GM19023 (cell line): Measurements from ENCODE around the gene RYR2.
"Not testable (repeated sequence)": the region's sequence is repeated elsewhere in the genome, so short reads cannot be mapped to it uniquely, and the experiment has no call there.

ENCODE experiments used
- ATAC-seq: cut with Tn5 transposase; IDR thresholded peaks from one replicate; pipeline ENCODE4 v1.9.1; 2021; ENCODE audit warnings: mild to moderate bottlenecking, moderate library complexity; ENCODE audit not compliant: unreplicated experiment

The RYR2 gene

DNA sequence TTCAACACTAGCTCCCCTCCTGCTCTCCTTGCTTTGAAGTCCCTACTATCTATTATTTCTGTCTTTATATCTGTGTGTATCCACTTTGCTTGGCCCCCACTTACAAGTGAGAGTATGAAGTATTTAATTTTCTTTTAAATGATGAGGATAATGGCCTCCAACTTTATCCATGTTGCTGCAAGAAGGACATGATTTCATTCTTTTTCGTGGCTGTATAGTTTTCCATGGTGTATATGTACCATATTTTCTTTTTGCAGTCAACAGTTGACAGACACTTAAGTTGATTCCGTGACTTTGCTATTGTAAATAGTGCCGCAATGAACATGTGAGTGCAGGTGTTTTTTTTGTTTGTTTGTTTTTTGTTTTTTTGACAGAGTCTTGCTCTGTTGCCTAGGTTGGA is 483.1 kb downstream of the RYR2 start:
- ATAC-seq: no peak

DNA sequence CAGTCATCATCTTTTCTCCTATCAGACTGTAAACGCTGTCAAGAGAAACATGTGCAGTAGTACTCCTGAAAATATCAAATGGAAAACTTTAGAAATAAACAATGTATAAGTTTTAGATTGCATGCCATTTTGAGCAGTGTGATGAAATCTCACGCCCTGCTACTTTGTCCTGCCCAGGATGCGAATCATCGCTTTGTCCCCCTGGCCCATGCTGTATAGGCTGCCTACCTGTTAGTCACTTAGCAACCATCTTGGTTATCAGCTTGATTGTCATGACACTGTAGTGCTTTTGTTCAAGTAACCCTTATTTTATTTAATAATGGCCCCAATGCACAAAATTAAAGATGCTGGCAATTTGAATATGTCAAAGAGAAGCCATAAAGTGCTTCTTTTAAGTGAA is 485.8 kb downstream of the RYR2 start:
- no peak for ATAC-seq

DNA sequence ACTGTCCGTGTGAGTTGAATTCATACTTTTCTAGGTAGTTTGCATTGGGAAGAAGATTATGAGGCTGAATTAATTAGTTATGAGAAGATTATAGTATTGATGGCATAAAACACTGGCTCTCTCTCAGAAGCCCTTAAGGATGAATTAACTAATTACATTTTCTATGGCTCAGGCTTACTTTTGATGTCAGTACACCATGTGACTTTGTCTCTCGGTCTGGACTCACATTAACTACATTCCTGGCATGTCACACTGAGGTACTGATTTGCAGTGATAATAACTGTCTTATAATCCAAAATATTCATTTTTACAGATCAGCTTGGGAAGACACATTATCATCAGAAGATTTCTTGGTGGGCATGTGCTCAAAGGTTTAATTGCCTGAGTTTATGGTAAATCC is 486.6 kb downstream of the RYR2 start:
- no peak for ATAC-seq

DNA sequence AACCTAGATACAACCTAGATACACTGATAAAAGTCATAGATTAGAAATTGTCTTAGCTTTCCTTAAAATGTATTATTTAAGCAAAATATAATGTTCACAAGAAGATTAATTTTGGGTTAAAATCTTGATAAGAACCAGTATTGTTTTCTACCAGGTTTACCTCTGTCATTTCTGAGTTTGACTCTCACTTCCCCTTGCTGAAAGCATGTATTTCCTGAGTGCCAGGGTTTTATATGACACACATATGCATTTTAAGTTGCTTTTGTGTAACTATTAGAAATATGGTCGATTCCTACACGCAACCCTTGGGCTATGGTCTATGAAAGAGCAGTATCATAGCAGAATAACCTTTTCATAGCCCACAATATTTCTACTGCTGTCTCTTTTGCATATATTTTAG is 497.1 kb downstream of the RYR2 start:
- ATAC-seq: no peak

DNA sequence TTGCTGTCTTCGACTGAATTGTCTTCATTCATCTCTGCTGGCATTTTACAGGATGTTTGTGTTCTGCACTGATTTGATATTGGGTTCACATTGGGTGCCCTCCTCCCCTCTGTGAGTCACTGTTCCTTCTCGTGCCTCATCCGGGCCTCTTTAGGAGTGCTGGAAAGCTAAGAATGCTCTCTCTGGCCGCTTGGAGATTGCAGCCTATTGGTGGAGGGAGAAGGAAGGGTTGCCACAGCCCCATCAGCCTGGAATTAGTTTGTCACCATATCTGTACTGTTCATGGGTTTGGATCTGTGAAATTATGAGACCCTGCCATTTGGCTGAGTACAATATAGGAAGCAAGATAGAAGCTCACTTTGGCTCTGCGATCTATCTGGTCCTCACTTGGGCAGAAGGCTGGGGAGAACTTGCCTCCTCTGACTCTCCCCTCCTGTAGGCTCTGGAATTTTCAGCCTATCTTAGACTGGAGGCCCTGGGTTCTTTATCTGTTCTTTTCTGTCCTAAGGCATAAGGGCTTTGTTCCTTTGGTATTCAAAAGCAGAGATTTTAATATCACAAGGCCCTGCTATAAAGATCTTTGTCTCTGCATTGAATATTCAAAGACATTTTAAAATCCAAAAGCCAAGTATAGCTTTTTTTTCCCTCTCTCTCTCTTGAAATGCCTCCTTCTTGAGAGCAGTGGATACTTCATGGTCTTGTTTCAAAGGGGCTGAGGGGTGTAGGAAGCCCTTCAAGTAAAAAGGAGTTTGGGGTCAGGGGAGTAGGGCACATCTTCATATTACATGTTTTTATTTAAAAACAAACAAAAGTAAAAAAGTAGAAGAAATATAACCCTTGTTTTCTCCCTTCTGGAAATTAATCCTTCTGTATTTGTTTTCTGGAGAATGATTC is 500.8 kb downstream of the RYR2 start:
- no peak for ATAC-seq

DNA sequence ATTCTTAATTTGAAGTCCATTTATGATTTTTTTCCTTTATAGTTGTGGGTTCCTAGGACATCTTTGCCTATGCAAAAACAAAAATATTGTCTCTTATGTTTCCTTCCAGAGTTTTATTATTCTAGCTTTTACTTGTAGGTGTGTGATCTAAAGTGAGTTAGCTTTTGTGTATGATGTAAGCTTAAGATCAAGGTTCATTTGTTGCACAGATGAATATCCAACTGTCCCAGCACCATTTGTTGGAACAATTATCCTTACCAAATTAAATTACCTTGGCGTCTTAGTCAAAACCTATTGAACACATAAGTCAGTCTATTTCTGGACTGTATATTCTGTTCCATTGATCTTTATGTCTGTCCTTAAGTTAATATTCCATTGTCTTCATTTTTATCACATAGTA is 511.1 kb downstream of the RYR2 start:
- no peak for ATAC-seq

DNA sequence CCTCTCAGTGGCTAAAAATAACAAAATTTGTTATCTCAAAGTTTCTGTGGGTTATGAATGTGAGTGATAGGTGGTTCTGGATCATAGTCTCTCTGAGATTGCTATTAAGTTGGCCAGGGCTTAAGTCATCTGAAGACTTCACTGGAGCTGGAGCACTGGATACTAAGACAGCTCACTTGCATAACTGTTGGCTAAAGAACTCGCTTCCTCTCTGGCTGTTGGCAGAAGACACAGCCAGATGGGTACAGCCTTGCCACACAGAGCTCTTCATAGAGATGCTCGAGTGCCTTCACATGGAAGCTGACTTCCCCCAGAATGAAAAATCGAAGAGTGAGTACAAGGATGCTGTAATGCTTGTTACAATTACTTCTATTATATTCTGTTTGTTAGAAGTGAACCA is 514.9 kb downstream of the RYR2 start:
- ATAC-seq: no peak

DNA sequence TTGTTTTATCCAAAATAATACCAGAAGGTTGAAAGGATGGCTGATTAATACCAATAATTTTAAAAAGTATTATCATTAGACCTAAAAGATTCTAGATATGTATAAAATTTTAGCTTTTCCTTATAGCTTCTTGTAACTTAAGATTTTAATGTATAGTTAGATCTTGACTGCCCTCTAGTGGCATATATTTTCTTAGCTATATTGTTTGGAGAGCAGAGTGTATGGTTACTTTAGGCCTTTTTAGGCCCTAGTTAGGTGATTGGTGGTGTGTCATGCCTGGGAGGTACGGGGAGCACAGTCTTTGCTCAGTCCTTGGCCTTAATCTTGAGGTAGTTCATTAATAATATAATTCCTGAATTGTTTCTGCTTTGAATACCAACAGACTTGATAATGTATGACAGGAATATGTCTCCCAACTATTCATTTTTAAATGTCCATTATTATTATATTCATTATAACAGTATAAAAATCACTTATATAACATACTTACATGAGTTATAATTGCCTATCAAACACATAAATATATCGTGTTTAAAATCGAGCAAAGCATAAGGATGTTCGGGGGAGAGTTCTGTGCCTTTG is 520.3 kb downstream of the RYR2 start:
- ATAC-seq: peak; percentile 65

DNA sequence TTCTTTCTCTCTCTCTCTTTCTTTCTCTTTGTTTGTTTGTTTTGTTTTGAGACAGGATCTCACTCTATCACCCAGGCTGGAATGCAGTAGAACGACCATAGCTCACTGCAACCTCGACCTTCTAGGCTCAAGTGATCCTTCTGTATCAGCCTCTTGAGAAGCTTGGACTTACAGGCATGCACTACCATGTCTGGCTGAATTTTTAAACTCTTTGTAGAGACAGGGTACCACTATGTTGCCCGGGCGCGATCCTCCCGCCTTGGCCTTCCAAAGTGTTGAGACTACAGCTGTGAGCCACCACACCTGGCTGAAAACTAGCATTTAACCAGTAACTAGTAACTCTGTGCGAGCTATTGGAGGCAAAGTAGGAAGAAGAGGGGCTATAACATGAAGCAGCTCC is 523.3 kb downstream of the RYR2 start:
- no peak for ATAC-seq

DNA sequence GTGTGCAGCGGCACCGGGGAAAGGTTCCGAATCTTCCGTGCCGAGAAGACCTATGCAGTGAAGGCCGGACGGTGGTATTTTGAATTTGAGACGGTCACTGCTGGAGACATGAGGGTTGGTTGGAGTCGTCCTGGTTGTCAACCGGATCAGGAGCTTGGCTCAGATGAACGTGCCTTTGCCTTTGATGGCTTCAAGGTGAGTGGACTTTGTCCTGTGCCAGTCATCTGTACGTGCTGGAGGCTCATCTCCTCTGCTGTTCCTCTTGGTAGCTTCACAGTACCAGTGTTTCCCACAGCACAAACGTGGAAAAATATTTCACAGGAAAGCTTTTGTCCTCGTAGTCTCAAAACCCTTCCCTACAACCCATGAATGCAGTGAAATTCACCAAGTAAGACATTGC is 524.6 kb downstream of the RYR2 start:
- ATAC-seq: no peak

DNA sequence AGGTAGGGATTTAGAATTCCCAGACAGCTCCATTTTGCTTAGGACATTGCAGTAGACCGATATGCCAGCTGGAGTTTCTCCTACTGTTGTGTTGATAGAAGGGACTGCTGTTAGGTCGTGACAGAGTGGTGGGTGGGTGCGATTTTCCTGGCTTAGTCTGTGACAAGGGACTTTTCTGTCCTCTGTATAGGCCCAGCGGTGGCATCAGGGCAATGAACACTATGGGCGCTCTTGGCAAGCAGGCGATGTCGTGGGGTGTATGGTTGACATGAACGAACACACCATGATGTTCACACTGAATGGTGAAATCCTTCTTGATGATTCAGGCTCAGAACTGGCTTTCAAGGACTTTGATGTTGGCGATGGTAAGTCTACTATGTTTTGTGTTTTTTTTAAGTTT is 527.0 kb downstream of the RYR2 start:
- no peak for ATAC-seq

DNA sequence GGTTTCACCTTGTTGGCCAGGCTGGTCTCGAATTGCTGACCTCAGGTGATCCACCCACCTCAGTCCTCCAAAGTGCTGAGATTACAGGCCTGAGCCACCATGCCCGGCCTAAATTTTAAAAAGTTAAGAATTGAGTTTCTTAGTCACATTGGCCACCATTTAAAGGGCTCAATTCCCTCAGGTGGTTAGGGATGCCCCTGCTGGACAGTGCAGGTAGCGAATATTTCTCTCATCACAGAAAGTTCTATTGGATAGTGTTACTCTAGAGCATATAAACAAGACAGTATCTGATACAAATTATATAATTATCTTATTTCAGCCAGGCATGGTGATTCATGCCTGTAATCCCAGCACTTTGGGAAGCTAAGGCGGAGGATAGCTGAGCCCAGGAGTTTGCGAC is 528.5 kb downstream of the RYR2 start:
- no peak for ATAC-seq

DNA sequence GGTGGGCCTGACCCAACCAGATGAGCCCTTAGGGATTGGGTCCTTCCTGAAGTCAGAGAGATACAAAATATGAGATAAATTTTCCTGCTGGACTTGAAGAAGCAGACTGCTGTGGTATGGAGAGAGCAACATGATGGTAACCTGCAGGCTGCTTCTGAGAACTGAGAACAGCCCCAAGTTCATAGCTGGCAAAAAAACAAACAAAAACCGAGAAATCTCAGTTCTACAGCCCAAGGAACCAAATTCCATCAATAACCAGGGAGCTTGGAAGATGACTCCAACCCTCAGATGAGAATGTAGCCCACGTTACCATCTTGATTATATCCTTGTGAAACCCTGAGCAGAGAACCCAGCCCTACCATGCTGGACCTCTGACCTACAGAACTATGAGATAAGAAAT is 532.6 kb downstream of the RYR2 start:
- no peak for ATAC-seq

DNA sequence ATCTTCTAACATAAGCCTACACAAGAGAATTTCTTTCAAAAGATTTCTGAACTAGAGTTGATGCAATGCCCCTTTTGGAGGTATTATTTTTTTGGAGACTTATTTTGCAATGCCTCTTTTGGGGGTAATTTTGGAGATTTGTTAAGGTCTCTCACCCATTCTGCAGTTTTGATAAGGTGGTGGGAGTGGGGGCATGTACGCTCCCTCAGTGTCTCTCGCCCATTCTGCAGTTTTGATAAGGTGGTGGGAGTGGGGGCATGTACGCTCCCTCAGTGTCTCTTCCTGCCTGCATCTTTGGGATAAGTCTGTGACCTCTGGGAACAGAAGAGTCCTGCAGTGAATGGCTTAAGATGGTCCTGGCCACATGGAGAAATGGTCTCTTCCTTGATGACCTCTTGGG is 536.6 kb downstream of the RYR2 start:
- ATAC-seq: no peak

DNA sequence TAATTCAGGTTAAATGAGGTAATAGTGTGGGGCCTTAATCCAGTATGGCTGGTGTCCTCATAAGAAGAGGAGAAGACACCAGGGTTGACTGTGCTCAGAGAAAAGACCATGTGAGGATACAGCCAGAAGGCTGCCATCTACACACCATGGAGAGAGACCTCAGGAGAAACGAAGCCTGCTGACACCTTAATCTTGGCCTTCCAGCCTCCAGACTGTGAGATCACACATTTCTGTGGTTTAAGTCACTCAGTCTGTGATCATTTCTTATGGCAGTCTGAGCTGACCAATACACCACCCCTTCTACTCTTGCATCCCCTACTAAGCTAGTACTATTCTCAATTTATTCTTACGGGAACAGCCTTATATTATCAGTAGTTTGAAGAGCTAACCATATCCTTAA is 538.7 kb downstream of the RYR2 start:
- ATAC-seq: no peak

DNA sequence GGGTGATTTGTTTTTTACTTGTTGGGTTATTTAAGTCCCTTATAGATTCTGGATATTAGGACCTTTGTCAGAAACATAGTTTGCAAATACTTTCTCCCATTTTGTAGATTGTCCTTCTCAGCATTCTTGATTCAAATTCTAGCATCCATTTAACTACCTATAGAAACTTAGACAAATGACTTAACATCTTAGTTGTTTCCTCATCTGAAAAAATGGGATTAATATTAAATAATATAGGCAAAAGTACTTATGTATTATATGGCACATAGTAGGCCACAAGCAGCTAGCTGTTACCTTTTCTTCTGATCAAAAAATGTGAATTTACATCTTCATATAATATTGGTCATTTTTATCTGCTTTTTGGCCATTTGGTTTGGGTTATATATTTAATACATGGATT is 541.3 kb downstream of the RYR2 start:
- ATAC-seq: no peak

DNA sequence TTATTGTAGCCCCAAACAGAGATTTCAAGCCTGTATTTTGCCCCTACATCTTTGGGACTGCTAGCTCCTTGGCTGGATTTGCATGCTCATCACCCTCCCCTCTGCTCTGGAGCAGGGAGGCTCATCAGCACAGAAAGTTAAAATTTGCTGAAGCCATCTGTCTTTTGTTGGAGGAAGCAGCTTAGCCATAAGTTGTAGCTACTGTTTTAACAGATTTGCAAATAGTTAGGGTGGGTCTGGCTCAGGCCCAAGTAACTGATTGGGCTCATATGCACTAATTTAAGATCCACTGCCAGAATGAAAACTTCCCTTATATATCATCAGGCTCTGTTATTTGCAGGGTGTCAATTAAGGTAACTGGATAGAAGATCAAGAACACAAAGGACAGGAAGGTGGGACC is 541.8 kb downstream of the RYR2 start:
- no peak for ATAC-seq

DNA sequence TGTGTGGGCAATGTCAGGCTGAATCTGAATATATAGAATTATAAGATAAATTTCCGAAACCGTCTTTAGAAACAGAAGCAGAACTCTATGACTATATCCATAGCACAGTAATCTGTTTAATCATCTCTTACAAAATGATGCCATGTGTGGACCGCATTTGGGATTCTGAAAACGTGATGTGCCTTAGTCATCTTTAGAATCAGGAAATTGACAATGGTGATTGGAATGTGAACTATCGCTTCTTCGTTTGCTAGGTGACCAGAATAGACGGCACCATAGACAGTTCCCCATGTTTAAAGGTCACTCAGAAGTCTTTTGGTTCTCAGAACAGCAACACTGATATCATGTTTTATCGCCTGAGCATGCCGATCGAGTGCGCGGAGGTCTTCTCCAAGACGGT is 548.4 kb downstream of the RYR2 start:
- no peak for ATAC-seq

DNA sequence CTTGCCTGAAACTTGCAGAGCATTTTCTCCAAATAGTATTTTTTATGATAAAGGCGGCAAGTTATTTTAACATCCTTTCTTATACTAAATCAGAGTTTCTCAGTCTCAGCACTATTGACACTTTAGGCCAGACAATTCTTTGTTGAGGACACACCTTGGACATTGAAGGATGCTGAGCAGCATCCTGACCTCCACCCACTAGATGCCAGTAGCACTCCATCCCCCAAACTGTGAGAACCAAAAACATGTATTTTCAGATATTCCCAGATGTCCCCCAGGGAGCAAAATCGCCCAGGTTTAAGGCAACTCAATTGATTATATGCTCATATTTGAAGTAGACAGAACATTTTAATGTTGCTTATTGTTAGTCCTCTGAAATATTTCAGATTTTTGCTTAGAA is 549.4 kb downstream of the RYR2 start:
- ATAC-seq: no peak

DNA sequence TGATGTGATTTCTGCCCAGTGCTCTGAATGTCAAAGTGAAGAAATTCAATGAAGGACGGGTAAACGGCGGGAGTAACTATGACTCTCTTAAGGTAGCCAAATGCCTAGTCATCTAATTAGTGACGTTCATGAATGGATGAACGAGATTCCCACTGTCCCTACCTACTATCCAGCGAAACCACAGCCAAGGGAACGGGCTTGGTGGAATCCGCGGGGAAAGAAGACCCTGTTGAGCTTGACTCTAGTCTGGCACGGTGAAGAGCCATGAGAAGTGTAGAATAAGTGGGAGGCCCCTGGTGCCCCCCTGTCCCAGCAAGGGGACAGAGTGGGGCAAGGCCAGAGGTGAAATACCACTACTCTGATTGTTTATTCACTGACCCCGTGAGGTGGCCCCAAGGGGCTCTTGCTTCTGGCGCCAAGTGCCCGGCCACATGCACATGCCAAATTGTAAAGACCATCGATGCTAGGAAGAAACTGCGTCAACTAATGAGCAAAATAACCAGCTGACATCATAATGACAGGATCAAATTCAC is 561.1 kb downstream of the RYR2 start:
- not testable (repeated sequence) for ATAC-seq

DNA sequence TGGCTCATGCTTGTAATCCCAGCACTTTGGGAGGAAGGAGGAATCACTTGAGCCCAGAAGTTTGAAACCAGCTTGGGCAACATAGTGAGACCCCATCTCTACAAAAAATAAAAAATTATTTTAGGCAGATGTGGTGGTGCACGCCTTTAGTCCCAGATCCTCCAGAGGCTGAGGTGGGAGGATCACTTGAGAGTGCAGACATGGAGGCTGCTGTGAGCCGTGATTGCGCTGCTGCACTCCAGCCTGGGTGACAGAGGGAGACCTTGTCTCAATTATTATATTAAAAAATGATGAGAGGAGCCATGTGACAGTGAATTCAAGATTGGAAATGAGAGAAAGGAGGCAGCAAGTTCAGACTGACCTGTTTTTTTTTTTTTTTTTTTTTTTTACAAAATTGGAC is 566.4 kb downstream of the RYR2 start:
- ATAC-seq: no peak

DNA sequence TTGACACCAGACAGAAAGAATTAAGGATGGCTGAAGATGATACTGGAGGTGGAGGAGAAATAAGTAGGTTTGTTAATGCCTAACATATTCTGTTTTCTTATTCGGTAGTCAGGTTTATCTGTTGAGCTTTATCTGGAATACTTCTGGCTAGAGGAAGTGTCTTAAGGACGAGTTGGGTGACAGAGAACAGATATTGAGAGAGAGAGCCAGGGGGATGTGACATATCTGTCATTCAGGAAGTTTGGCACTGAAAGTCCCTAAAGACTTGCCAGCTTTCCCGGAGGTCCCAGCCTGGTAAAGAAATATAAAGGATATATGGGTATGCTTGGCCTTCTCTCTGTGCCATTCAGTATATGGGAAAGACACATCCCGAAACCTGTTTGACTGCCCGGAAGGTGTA is 568.2 kb downstream of the RYR2 start:
- no peak for ATAC-seq

DNA sequence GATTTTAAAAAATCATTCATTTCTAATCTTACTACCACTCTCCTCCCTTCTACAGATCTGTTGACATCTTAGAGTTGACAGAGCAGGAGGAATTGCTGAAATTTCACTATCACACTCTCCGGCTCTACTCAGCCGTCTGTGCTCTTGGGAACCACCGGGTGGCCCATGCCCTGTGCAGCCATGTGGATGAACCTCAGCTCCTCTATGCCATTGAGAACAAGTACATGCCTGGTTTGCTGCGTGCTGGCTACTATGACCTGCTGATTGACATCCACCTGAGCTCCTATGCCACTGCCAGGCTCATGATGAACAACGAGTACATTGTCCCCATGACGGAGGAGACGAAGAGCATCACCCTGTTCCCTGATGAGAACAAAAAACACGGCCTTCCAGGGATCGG is 572.0 kb downstream of the RYR2 start:
- no peak for ATAC-seq
